Activated CD4-positive, alpha-beta T cell treated with anti-CD3 and anti-CD28 coated beads for 48 hours (primary cell): Measurements from ENCODE around the gene IGFL3.
"Not testable (repeated sequence)": the region's sequence is repeated elsewhere in the genome, so short reads cannot be mapped to it uniquely, and the experiment has no call there.

Experiments used
- DNase-seq: peaks from one replicate; pipeline ENCODE4 v3.0.0-alpha.2; 2020

The IGFL3 gene

GRCh38 chr19:46118136-46118535, 6.4 kb downstream of the IGFL3 start:
- no peak for DNase-seq

- DNase-seq, result no peak
Measured at GRCh38 chr19:46116121-46116520, 8.4 kb downstream of the IGFL3 start.

GRCh38 chr19:46115396-46116106, 8.9 kb downstream of the IGFL3 start:
- peak; percentile 77 for DNase-seq

- DNase-seq, result no peak
Measured at GRCh38 chr19:46113726-46114125, 10.8 kb downstream of the IGFL3 start.

GRCh38 chr19:46112527-46112926, 12.0 kb downstream of the IGFL3 start:
- no peak for DNase-seq

- no peak for DNase-seq
Measured at GRCh38 chr19:46111376-46111775, 13.1 kb downstream of the IGFL3 start.

- no peak for DNase-seq
Measured at GRCh38 chr19:46109876-46110275, 14.6 kb downstream of the IGFL3 start.

GRCh38 chr19:46107371-46107770, 17.1 kb downstream of the IGFL3 start:
- no peak for DNase-seq

- DNase-seq, result not testable (repeated sequence)
Measured at GRCh38 chr19:46102333-46102732, 22.2 kb downstream of the IGFL3 start.

- DNase-seq, result no peak
Measured at GRCh38 chr19:46101293-46101692, 23.2 kb downstream of the IGFL3 start.

GRCh38 chr19:46100344-46100743, 24.1 kb downstream of the IGFL3 start:
- DNase-seq, result no peak

- DNase-seq, result no peak
Measured at GRCh38 chr19:46090444-46090843, 34.0 kb downstream of the IGFL3 start.

- DNase-seq, result no peak
Measured at GRCh38 chr19:46089432-46089831, 35.1 kb downstream of the IGFL3 start.

- DNase-seq, result no peak
Measured at GRCh38 chr19:46088101-46088500, 36.4 kb downstream of the IGFL3 start.

GRCh38 chr19:46085888-46086287, 38.6 kb downstream of the IGFL3 start:
- no peak for DNase-seq

- DNase-seq, result no peak
Measured at GRCh38 chr19:46082728-46083050, 41.8 kb downstream of the IGFL3 start.

GRCh38 chr19:46081928-46082727, 42.4 kb downstream of the IGFL3 start:
- peak; percentile 31 for DNase-seq

- DNase-seq, result no peak
Measured at GRCh38 chr19:46080561-46080960, 43.9 kb downstream of the IGFL3 start.

GRCh38 chr19:46079576-46079975, 44.9 kb downstream of the IGFL3 start:
- no peak for DNase-seq

- DNase-seq, result peak; percentile 62
Measured at GRCh38 chr19:46078573-46079332, 45.7 kb downstream of the IGFL3 start.

- no peak for DNase-seq
Measured at GRCh38 chr19:46077815-46078167, 46.7 kb downstream of the IGFL3 start.

GRCh38 chr19:46076951-46077814, 47.3 kb downstream of the IGFL3 start:
- DNase-seq, result peak; percentile 61
